Mesenchymal stem cell (in vitro differentiated cells and primary cell): Measurements from ENCODE around the gene LEUTX.

ENCODE experiments used
- DNase-seq: peaks from one replicate; pipeline ENCODE4 v3.0.0-alpha.2; 2013
- H2AFZ ChIP-seq: one replicate; pipeline ENCODE4 v1.6.1; 2013; ENCODE audit warnings: low read depth, mild to moderate bottlenecking, control low read depth, inconsistent platforms, low read length, moderate library complexity
- H2AK5ac ChIP-seq: 2 replicates; pipeline ENCODE4 v1.6.1; 2013; ENCODE audit warnings: low read length, moderate library complexity, mild to moderate bottlenecking, inconsistent platforms; ENCODE audit not compliant: severe bottlenecking
- H2BK120ac ChIP-seq: one replicate; pipeline ENCODE4 v1.6.1; 2013; ENCODE audit warnings: low read depth, mild to moderate bottlenecking, inconsistent platforms, low read length, moderate library complexity
- H2BK12ac ChIP-seq, 2 experiments: one replicate each; pipeline ENCODE4 v1.6.1; 2013; ENCODE audit warnings: inconsistent platforms in 2 of 2, low read length in 2 of 2, mild to moderate bottlenecking in 2 of 2, moderate library complexity in 2 of 2, control low read depth in 1 of 2
- H2BK15ac ChIP-seq: one replicate; pipeline ENCODE4 v1.6.1; 2013; ENCODE audit warnings: mild to moderate bottlenecking, low read depth, inconsistent platforms; ENCODE audit not compliant: poor library complexity, severe bottlenecking
- H2BK5ac ChIP-seq: 2 replicates; pipeline ENCODE4 v1.6.1; 2013; ENCODE audit warnings: low read depth, mild to moderate bottlenecking, low read length, control low read depth, inconsistent platforms; ENCODE audit not compliant: poor library complexity, severe bottlenecking
- H3K14ac ChIP-seq, 2 experiments: one replicate each; pipeline ENCODE4 v1.6.1; 2013; ENCODE audit warnings: inconsistent platforms in 2 of 2, low read length in 2 of 2, control low read depth in 1 of 2, mild to moderate bottlenecking in 1 of 2, moderate library complexity in 1 of 2
- H3K18ac ChIP-seq, 2 experiments: one replicate each; pipeline ENCODE4 v1.6.1; 2013; ENCODE audit warnings: inconsistent platforms in 2 of 2, low read length in 2 of 2, control low read depth in 1 of 2, low read depth in 1 of 2, mild to moderate bottlenecking in 1 of 2
- H3K23ac ChIP-seq, 2 experiments: one replicate each; pipeline ENCODE4 v1.6.1; 2013; ENCODE audit warnings: inconsistent platforms in 2 of 2, low read length in 2 of 2, mild to moderate bottlenecking in 2 of 2, moderate library complexity in 2 of 2, control low read depth in 1 of 2
- H3K27ac ChIP-seq: 2 replicates; pipeline ENCODE4 v1.5.1; 2013; ENCODE audit warnings: mild to moderate bottlenecking, moderate library complexity, low read length, control low read depth, inconsistent platforms; ENCODE audit not compliant: poor library complexity, severe bottlenecking
- H3K27me3 ChIP-seq, 2 experiments: 2 replicates each; pipeline versions ENCODE4 v1.6.1 to v1.7.0; 2013; ENCODE audit warnings: low read length in 2 of 2, mild to moderate bottlenecking in 2 of 2, moderate library complexity in 2 of 2, control low read depth in 1 of 2, inconsistent platforms in 1 of 2; ENCODE audit not compliant: control insufficient read depth in 1 of 2, insufficient read depth in 1 of 2
- H3K36me3 ChIP-seq, 2 experiments: 2 replicates each; pipeline versions ENCODE4 v1.6.1 to v1.7.0; 2013; ENCODE audit warnings: low read length in 2 of 2, control low read depth in 1 of 2, inconsistent platforms in 1 of 2, low read depth in 1 of 2, mild to moderate bottlenecking in 1 of 2; ENCODE audit not compliant: insufficient read depth in 2 of 2, control insufficient read depth in 1 of 2
- H3K4ac ChIP-seq, 2 experiments: one replicate each; pipeline ENCODE4 v1.6.1; 2013; ENCODE audit warnings: inconsistent platforms in 2 of 2, low read length in 2 of 2, mild to moderate bottlenecking in 2 of 2, moderate library complexity in 2 of 2, control low read depth in 1 of 2, low read depth in 1 of 2
- H3K4me1 ChIP-seq: 2 replicates; pipeline ENCODE4 v1.6.1; 2013; ENCODE audit warnings: low read depth, low read length, control low read depth; ENCODE audit not compliant: control insufficient read depth, insufficient read depth
- H3K4me2 ChIP-seq: 2 replicates; pipeline ENCODE4 v1.6.1; 2013; ENCODE audit warnings: low read length, mild to moderate bottlenecking, inconsistent platforms; ENCODE audit not compliant: poor library complexity, severe bottlenecking
- H3K4me3 ChIP-seq, 2 experiments: 2 replicates each; pipeline versions ENCODE4 v1.5.1 to v1.7.0; 2013; ENCODE audit warnings: low read length in 2 of 2, mild to moderate bottlenecking in 2 of 2, control low read depth in 1 of 2, low read depth in 1 of 2; ENCODE audit not compliant: insufficient read depth in 1 of 2
- H3K79me1 ChIP-seq: replicated peaks from 2 replicates; pipeline ENCODE4 v1.6.1; 2013; ENCODE audit warnings: mild to moderate bottlenecking, control low read depth, low read length, inconsistent platforms; ENCODE audit not compliant: poor library complexity, severe bottlenecking
- H3K9ac ChIP-seq: 2 replicates; pipeline ENCODE4 v1.7.0; 2013; ENCODE audit warnings: mild to moderate bottlenecking, low read length, moderate library complexity
- H3K9me3 ChIP-seq: 2 replicates; pipeline ENCODE4 v1.7.0; 2013; ENCODE audit warnings: mild to moderate bottlenecking, low read length; ENCODE audit not compliant: control insufficient read depth
- H4K8ac ChIP-seq: one replicate; pipeline ENCODE4 v1.6.1; 2013; ENCODE audit warnings: inconsistent platforms, mild to moderate bottlenecking, low read length, moderate library complexity
- H4K91ac ChIP-seq: one replicate; pipeline ENCODE4 v1.6.1; 2013; ENCODE audit warnings: mild to moderate bottlenecking, low read length, inconsistent platforms
- WGBS: methylation state at CpG from one replicate; pipeline ENCODE4 v1.1.7; 2013; ENCODE audit warnings: mixed read lengths; 5-methylcytosine and 5-hydroxymethylcytosine counted together

Gene LEUTX

DNA sequence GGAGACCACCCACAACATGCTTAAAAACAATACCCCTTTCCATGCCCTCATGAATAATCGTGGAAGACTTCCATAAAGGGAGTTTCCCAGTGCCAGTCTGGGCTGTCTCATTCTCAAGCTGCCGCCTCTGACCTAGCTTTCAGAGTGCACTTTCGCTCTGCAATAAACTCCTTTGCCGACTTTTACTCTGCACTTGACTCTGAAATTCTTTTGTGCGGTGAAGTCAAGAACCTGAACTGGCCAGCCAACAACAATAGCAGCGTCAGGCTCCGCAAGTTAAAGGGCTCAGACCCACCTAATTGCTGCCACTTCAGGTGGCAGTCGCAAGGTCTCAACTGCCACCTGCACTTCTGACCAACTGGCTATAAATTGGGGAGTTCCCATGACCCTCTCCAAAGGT is 10.3 kb upstream of the LEUTX start:
- Histone ChIP-seq H4K8ac (no peak overlapping the region), H2BK5ac (no peak overlapping the region)

DNA sequence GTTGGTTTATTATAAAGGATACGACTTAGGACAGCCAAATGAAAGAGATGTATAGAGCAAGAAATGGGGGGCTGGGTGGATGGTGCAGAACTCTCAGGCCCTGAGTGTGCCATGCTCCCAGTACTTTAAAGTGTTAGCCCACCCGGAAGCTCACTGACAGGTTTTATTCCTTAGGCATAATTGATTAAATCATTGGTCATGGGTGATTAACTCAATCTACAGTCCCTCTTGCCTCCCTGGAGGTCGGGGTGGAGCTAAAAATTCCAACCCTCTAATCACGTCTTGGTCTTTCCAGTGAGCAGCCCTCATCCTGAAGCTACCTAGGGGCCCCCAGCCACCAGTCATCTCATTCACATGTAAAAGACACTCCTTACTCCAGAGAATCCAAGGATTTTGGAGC is 9.9 kb upstream of the LEUTX start:
- no peak overlapping the region for H3K4me2 ChIP-seq
- H3K36me3 ChIP-seq: no peaks in the 10 kb centered on the region
- H3K4ac ChIP-seq: no peak overlapping the region
- H3K9me3 ChIP-seq: no peaks in the 10 kb centered on the region
- H2BK5ac ChIP-seq: no peak overlapping the region
- WGBS: 61% methylated on average over 3 of the region's 4 CpGs
- H3K79me1 ChIP-seq: no peaks in the 10 kb centered on the region
- no peak overlapping the region for H2AK5ac ChIP-seq
- peak overlapping the region; percentile 14 for H2AFZ ChIP-seq
- H3K27me3 ChIP-seq: peaks cover 12 to 31% of the 10 kb centered on the region in 2 experiments
- no peak overlapping the region for H3K27ac ChIP-seq
- H2BK15ac ChIP-seq: no peak overlapping the region
- no peak overlapping the region for H3K4me3 ChIP-seq
- H2BK12ac ChIP-seq: no peak overlapping the region
- no peak overlapping the region for H3K23ac ChIP-seq
- no peak for DNase-seq
- no peak overlapping the region for H4K8ac ChIP-seq
- H3K18ac ChIP-seq: no peak overlapping the region
- no peak overlapping the region for H4K91ac ChIP-seq
- H2BK120ac ChIP-seq: no peak overlapping the region
- no peak overlapping the region for H3K14ac ChIP-seq
- H3K9ac ChIP-seq: no peak overlapping the region
- H3K4me1 ChIP-seq: no peaks in the 10 kb centered on the region

More for the DNA sequence above, 10.3 kb upstream of the LEUTX start:
- Histone ChIP-seq H2BK12ac (no peak overlapping the region), H4K91ac (no peak overlapping the region), H3K9ac (no peak overlapping the region), H3K18ac (no peak overlapping the region), H3K27me3 (peaks cover 12 to 31% of the 10 kb centered on the region in 2 experiments), H3K4me3 (no peak overlapping the region), H3K4ac (no peak overlapping the region), H3K36me3 (no peaks in the 10 kb centered on the region), H2BK120ac (no peak overlapping the region), H3K4me1 (no peaks in the 10 kb centered on the region), H3K14ac (no peak overlapping the region), H3K23ac (no peak overlapping the region), H2AFZ (no peak overlapping the region), H3K27ac (no peak overlapping the region), H3K9me3 (no peaks in the 10 kb centered on the region), H2AK5ac (no peak overlapping the region), H3K4me2 (no peak overlapping the region), H2BK15ac (no peak overlapping the region), H3K79me1 (no peaks in the 10 kb centered on the region)
- no peak for DNase-seq
- 78% methylated on average over 8 of the region's 8 CpGs for WGBS

- Histone ChIP-seq H3K4me2 (no peak overlapping the region), H2BK12ac (no peak overlapping the region), H3K27me3 (peaks cover 14 to 47% of the 10 kb centered on the region in 2 experiments), H3K4me3 (no peak overlapping the region), H3K9ac (no peak overlapping the region), H3K23ac (no peak overlapping the region), H3K4me1 (no peaks in the 10 kb centered on the region), H3K4ac (no peak overlapping the region), H2BK15ac (no peak overlapping the region), H3K36me3 (no peaks in the 10 kb centered on the region), H3K9me3 (no peaks in the 10 kb centered on the region), H3K18ac (no peak overlapping the region), H3K27ac (no peak overlapping the region), H2AFZ (no peak overlapping the region), H2AK5ac (no peak overlapping the region), H4K8ac (no peak overlapping the region), H4K91ac (no peak overlapping the region), H2BK5ac (no peak overlapping the region), H3K79me1 (no peaks in the 10 kb centered on the region), H2BK120ac (no peak overlapping the region), H3K14ac (no peak overlapping the region)
- DNase-seq: no peak
- 83% methylated on average over 2 of the region's 3 CpGs for WGBS
Measured at GRCh38 chr19:39780894-39781293, 2.2 kb downstream of the LEUTX start.

DNA sequence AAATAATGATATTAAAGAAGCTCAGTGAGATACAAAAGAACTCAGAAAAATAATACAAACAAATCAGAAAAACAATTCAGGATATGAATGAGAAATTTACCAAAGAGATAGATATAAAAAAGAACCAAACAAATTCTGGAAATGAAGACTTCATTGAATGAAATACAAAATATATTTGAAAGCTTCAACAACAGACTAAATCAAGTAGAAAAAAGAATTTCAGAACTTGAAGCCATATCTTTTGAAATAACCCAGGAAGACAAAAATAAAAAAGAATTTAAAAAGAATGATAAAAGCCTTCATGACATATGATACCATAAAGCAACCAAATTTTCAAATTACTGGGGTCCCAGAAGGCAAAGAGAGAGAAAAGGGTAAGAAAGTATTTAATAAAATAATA is 9.6 kb downstream of the LEUTX start:
- Histone ChIP-seq H3K4ac (no peak overlapping the region), H3K4me2 (no peak overlapping the region), H2BK15ac (no peak overlapping the region), H3K36me3 (no peaks in the 10 kb centered on the region), H2AFZ (no peak overlapping the region), H3K79me1 (no peaks in the 10 kb centered on the region), H3K18ac (no peak overlapping the region), H3K27ac (no peak overlapping the region), H2BK5ac (no peak overlapping the region), H3K4me3 (no peak overlapping the region), H2BK120ac (no peak overlapping the region), H3K27me3 (peaks cover 0 to 20% of the 10 kb centered on the region in 2 experiments), H3K14ac (no peak overlapping the region), H4K91ac (no peak overlapping the region), H2BK12ac (no peak overlapping the region), H3K9ac (no peak overlapping the region), H3K23ac (no peak overlapping the region), H2AK5ac (no peak overlapping the region), H3K9me3 (peaks cover 20% of the 10 kb centered on the region), H3K4me1 (no peaks in the 10 kb centered on the region), H4K8ac (no peak overlapping the region)
- no peak for DNase-seq
